Osteocyte (in vitro differentiated cells): ENCODE data around the gene SOS1. TPM values are rescaled to one million over a fixed set of nuclear protein-coding genes. Genes with fewer than 3 reads are reported as not detected.

Experiments used
- DNase-seq: peaks from one replicate; pipeline ENCODE4 v3.0.0; 2021; ENCODE audit warnings: mixed read lengths; ENCODE audit not compliant: unreplicated experiment; ENCODE audit errors: extremely low spot score
- H3K27ac Mint-ChIP-seq: one replicate; pipeline ENCODE4 v1.8.0; 2021; ENCODE audit warnings: mild to moderate bottlenecking, mixed read lengths; ENCODE audit not compliant: unreplicated experiment
- H3K27me3 Mint-ChIP-seq: one replicate; pipeline ENCODE4 v1.8.0; 2021; ENCODE audit warnings: mixed read lengths; ENCODE audit not compliant: unreplicated experiment
- H3K36me3 Mint-ChIP-seq: one replicate; pipeline ENCODE4 v1.8.0; 2021; ENCODE audit warnings: mixed read lengths; ENCODE audit not compliant: unreplicated experiment
- H3K4me1 Mint-ChIP-seq: one replicate; pipeline ENCODE4 v1.8.0; 2021; ENCODE audit warnings: mixed read lengths; ENCODE audit not compliant: unreplicated experiment
- H3K4me3 Mint-ChIP-seq: one replicate; pipeline ENCODE4 v1.8.0; 2021; ENCODE audit warnings: mild to moderate bottlenecking, moderate library complexity, mixed read lengths; ENCODE audit not compliant: unreplicated experiment
- H3K9me3 Mint-ChIP-seq: one replicate; pipeline ENCODE4 v1.8.0; 2021; ENCODE audit warnings: mixed read lengths; ENCODE audit not compliant: unreplicated experiment
- total RNA-seq: library from RNA; stranded (reverse); gene quantifications from 2 replicates; pipeline ENCODE4 v1.2.1, GENCODE V29; 2021
- TF ChIP-seq, protein P1 (sequence below): fragments of 200-600 bp; sonication (generic); IDR thresholded peaks from 2 replicates; pipeline ENCODE4 v1.5.0; 2021; ENCODE audit warnings: antibody characterized with exemption, mild to moderate bottlenecking, moderate library complexity

SOS1 gene
- total RNA-seq, 1 donor from 2014 or later: 35.6 TPM

DNA sequence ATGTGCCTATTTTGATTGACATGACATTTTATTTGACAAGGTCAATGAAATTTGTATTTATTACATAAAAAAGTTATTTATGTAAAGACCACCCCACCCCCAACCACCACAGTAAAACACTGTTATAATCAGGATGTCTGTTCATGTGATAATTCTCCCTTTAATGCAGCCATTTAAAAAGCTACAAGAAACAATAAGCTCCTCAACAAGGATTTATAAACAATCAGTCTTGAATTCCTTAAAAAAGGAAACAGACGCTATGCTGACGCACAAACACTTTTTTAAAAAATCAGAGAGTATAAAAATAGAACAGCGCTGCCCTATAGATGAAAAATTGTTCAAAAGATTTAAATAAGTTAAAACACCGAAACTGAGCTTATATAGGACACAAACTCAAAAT lies 102.2 kb downstream of the SOS1 start:
- Mint-ChIP-seq H3K9me3 (no peaks in the 10 kb centered on the region), H3K36me3 (peaks cover 17% of the 10 kb centered on the region), H3K27ac (no peak overlapping the region), H3K27me3 (no peaks in the 10 kb centered on the region), H3K4me3 (no peak overlapping the region), H3K4me1 (peaks cover under 1% of the 10 kb centered on the region)
- no peak for DNase-seq
- TF ChIP-seq, protein P1, sequence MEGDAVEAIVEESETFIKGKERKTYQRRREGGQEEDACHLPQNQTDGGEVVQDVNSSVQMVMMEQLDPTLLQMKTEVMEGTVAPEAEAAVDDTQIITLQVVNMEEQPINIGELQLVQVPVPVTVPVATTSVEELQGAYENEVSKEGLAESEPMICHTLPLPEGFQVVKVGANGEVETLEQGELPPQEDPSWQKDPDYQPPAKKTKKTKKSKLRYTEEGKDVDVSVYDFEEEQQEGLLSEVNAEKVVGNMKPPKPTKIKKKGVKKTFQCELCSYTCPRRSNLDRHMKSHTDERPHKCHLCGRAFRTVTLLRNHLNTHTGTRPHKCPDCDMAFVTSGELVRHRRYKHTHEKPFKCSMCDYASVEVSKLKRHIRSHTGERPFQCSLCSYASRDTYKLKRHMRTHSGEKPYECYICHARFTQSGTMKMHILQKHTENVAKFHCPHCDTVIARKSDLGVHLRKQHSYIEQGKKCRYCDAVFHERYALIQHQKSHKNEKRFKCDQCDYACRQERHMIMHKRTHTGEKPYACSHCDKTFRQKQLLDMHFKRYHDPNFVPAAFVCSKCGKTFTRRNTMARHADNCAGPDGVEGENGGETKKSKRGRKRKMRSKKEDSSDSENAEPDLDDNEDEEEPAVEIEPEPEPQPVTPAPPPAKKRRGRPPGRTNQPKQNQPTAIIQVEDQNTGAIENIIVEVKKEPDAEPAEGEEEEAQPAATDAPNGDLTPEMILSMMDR: no peak

DNA sequence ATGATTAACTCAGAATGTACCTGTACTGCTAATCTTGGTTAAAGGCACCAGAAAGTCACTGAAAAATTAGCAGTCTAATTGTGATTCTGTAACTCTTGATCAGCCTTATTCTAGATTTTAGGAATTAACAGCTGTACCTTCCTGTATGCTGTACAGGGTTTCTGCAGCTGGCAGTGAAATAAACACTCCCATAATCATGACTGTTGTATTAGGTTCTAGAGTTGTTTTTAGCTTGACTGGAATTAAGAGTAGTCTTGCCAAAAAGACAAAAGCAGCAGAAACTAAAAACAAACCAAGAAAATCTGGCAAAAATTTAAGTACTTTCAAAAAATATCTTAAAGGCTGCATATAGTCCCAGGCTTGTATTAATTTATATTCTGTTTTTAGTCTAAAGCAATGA lies 103.5 kb downstream of the SOS1 start:
- Mint-ChIP-seq H3K27me3 (no peaks in the 10 kb centered on the region), H3K4me3 (no peak overlapping the region), H3K4me1 (no peaks in the 10 kb centered on the region), H3K36me3 (peaks cover 19% of the 10 kb centered on the region), H3K9me3 (no peaks in the 10 kb centered on the region), H3K27ac (no peak overlapping the region)
- TF ChIP-seq, protein P1: no peak
- no peak for DNase-seq

DNA sequence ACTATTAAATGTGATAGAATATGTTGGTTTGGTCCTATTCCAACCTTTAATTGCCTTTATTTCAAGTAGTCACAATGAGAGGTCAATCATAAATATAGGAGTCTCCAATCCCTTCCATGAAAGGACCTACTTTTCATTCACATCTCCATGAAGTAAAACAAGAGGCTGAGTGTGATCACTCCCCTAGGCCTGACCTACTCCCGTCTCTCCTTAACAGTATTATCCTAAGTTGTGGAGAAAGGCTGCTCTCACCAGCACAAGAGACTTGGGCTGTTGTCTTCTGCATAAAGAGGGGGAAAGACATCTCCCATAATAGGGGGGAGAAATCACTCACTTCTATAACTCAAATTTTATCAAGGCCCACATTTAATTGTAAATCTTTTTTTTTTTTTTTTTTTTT lies 105.4 kb downstream of the SOS1 start:
- Mint-ChIP-seq H3K9me3 (no peaks in the 10 kb centered on the region), H3K27me3 (no peaks in the 10 kb centered on the region), H3K36me3 (peaks cover 29% of the 10 kb centered on the region), H3K27ac (no peak overlapping the region), H3K4me3 (no peak overlapping the region), H3K4me1 (no peaks in the 10 kb centered on the region)
- TF ChIP-seq, protein P1: no peak
- DNase-seq: no peak

DNA sequence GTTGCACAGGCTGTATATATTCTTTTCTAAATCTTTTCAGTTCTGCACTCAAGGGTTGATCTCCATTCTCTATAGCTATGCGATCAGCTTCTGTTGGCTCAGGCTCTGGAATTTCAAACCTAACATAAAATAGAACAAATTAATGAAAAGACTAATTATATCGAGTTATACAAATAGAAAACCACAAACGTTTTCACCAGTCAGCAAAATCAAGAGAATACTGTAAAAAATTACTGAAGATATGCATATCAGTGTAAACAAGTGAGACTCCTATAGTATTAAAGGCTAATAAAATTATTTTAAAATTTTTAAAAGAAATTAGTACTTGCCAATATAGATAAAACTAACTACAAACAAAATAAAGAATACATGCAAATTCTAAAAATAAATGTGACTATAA lies 107.0 kb downstream of the SOS1 start:
- no peaks in the 10 kb centered on the region for H3K4me1 Mint-ChIP-seq
- H3K27me3 Mint-ChIP-seq: no peaks in the 10 kb centered on the region

DNA sequence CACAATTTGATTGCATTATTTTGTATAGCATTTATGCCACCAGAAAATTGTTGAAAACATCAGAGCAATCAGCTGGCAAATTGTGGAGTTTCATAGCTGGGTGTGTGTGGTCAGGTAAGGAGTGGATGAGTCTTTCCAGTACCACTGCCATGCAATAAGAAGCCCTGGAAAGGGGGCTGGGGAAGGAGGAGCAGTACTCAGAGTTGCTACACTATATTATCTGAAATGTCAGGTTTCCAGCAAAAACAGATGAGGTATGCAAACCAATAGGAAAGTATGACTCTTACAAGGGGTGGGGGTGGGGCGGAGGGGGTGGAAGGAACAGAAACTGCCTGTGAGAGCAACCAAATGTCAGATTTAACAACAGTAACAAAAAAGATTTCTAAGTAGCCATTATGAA lies 112.2 kb downstream of the SOS1 start:
- TF ChIP-seq, protein P1: no peak
- Mint-ChIP-seq H3K27me3 (no peaks in the 10 kb centered on the region), H3K4me3 (no peak overlapping the region), H3K36me3 (peaks cover 64% of the 10 kb centered on the region), H3K27ac (no peak overlapping the region), H3K4me1 (no peaks in the 10 kb centered on the region), H3K9me3 (peaks cover 5% of the 10 kb centered on the region)
- no peak for DNase-seq

More for the DNA sequence above, 107.0 kb downstream of the SOS1 start:
- H3K27ac Mint-ChIP-seq: no peak overlapping the region
- H3K36me3 Mint-ChIP-seq: peaks cover 37% of the 10 kb centered on the region
- TF ChIP-seq, protein P1: no peak
- no peak for DNase-seq
- no peak overlapping the region for H3K4me3 Mint-ChIP-seq
- H3K9me3 Mint-ChIP-seq: peaks cover 5% of the 10 kb centered on the region
